Stimulated activated CD4-positive, alpha-beta T cell treated with anti-CD3 and anti-CD28 coated beads, Interleukin-1b, Interleukin-23, amount 100 ng/mL, for 1 hour (primary cell): Measurements from ENCODE around the gene OMP.

Source experiments
- DNase-seq, 2 donors: peaks; one replicate each; pipeline ENCODE4 v3.0.0-alpha.2; 2020; ENCODE audit warnings: low read depth in 2 of 2

Gene OMP

GRCh38 chr11:77069336-77069968, 33.2 kb upstream of the OMP start:
- no peak for DNase-seq

GRCh38 chr11:77069969-77070582, 32.6 kb upstream of the OMP start:
- DNase-seq = no peak

- no peak for DNase-seq
These were observed 31.6 kb upstream of the OMP start for GRCh38 chr11:77071077-77071476.

- DNase-seq = no peak
These were observed 30.7 kb upstream of the OMP start for GRCh38 chr11:77071671-77072605.

- DNase-seq = no peak
These were observed 29.8 kb upstream of the OMP start for GRCh38 chr11:77072851-77073327.

- no peak for DNase-seq
These were observed 29.2 kb upstream of the OMP start for GRCh38 chr11:77073328-77074001.

- no peak for DNase-seq
These were observed 28.4 kb upstream of the OMP start for GRCh38 chr11:77074205-77074604.

- DNase-seq = no peak
These were observed 27.9 kb upstream of the OMP start for GRCh38 chr11:77074626-77075221.

- DNase-seq = no peak
These were observed 27.2 kb upstream of the OMP start for GRCh38 chr11:77075425-77075905.

GRCh38 chr11:77079666-77080065, 23.0 kb upstream of the OMP start:
- DNase-seq = no peak

GRCh38 chr11:77080643-77081210, 21.9 kb upstream of the OMP start:
- DNase-seq = no peak

GRCh38 chr11:77081381-77081851, 21.2 kb upstream of the OMP start:
- no peak for DNase-seq

GRCh38 chr11:77081976-77082836, 20.4 kb upstream of the OMP start:
- DNase-seq = no peak

- DNase-seq = peak in 1 of 2 donors; percentile 10
These were observed 19.6 kb upstream of the OMP start for GRCh38 chr11:77082838-77083565.

GRCh38 chr11:77083566-77084245, 18.9 kb upstream of the OMP start:
- no peak for DNase-seq

GRCh38 chr11:77084581-77085191, 18.0 kb upstream of the OMP start:
- no peak for DNase-seq

- DNase-seq = no peak
These were observed 17.0 kb upstream of the OMP start for GRCh38 chr11:77085652-77086051.
